Activated T-cell treated with anti-CD3 and anti-CD28 coated beads for 24 hours (primary cell): ENCODE data around the gene ATP9B.
A peak's percentile ranks its signal among the peaks of the same experiment; 100 is the strongest.

Experiments
- DNase-seq: peaks from one replicate; pipeline ENCODE4 v3.0.0-alpha.2; 2020; ENCODE audit warnings: low read depth

Gene ATP9B

DNA sequence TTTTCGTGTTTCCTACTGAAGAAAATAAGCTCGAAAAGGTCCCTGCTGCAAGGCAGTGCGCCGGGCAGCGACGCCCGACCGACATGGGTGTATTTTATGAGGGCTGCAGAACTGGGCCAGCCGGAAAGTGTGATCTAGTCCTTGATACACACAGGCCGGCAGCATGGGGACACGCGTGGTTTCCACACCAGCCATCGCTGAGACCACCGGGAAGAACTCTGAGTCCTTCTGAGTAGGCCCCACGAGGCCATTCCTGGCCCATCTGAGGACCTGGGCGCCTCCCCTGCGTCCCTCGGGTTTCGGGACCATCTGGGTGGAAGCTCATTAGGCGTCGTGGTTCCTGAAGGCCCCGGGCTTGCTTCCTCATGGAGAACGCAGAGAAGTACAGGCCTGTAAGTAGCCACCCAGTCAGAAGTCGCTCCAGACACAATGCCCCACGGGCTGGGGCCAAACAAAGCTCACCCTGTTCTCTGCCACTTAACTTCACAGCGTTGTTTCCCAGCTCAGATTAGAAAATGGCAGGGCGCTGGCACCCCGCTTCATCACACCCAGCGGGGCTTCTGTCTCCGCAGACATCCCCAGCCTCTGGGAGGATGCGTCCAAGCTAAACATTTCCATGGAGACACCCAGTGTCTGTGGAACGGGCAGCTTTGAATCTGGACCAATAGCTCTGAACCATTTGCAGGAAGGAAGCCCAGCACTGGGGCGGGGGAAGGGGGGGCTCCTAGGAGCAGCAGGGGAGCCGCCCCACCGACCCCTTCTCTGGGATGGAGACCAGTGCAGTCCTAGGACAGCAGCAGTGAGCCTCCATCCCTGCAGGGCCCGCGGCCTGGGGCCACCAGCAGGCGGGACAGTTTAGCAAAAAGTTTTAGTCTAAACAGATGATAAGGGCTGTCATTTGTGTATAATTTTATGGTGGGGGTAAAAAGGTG lies 328.9 kb downstream of the ATP9B start:
- no peak for DNase-seq

- no peak for DNase-seq
Measured at GRCh38 chr18:79399275-79400081, 330.3 kb downstream of the ATP9B start.

DNA sequence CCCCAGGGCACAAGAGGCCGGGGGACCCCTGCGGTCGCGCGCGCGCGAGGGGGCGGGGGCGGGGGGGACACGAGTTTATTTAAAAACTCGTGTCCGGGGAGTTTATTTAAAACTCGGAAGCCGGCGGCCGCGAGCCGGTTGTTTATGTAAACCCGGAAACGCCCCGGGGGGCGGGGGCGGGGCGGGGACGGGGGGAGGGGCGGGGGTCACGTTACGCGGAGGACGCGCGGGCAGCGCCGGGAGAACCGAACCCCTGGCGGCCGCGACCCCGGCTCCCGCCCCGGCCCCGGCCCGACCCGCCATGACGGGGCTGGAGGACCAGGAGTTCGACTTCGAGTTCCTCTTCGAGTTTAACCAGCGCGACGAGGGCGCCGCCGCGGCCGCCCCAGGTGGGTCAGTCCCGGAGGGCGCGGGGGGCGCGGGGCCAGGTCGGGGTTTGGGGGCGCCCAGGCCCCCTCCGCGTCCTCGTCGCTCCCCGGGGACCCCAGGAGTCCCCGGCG lies 330.9 kb downstream of the ATP9B start:
- DNase-seq = peak; percentile 59

DNA sequence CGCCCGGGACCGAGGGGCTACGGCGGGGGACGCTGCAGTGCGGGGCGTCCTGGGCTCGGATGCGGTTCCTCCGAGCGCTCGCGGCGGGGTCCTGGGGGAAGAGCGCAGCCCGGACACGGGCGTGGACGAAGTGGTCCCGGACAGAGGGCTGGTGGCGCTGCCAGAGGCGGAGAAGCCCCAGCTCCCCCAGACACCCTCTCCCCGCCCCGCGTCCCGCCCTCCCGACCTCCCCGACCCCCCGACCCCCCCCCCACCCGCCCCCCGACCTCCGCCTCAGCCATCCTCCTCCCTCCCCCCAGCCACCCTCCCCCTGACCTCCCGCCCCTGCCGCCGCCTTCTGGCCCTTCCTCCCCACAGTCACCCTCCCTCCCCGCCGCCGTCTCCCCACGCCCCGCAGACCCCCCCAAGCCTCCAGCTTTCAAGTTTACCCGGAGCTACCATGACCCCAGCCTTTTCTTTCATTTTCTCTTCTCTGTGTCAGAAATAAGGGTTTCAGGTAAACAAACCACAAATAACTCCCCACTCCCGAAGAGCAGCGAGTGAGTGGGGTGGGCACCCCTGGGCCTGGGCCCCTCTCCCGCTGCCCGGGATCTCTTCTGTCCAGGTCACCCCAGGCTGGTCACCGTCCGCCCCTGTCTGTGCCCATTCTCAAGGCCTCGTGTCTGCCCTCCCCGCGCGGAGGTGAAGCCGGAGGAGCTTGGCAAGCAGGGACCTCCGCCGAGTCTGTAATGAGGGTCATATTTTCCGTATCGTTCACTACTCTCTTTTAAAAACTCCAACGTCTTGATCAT lies 331.6 kb downstream of the ATP9B start:
- DNase-seq = no peak

- DNase-seq = no peak
Measured at GRCh38 chr18:79401494-79402208, 332.5 kb downstream of the ATP9B start.

DNA sequence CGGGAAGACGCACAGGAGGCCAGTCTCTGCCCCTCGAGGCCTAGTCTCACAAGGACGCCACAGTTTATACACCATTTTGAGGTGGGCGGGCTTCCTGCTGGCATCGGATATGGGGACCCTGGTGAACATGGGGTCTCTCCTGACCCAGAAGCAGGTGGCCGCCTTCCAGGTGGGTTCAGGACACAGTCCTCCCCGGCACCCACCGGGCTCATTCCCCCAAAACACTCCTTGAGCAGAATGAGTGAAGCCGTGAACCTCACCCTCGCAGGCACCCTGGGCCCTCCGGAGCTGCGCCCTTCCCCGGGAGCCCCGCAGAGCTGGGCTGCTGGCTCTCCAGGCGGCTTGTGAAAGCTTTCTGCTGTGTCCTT lies 333.0 kb downstream of the ATP9B start:
- no peak for DNase-seq

DNA sequence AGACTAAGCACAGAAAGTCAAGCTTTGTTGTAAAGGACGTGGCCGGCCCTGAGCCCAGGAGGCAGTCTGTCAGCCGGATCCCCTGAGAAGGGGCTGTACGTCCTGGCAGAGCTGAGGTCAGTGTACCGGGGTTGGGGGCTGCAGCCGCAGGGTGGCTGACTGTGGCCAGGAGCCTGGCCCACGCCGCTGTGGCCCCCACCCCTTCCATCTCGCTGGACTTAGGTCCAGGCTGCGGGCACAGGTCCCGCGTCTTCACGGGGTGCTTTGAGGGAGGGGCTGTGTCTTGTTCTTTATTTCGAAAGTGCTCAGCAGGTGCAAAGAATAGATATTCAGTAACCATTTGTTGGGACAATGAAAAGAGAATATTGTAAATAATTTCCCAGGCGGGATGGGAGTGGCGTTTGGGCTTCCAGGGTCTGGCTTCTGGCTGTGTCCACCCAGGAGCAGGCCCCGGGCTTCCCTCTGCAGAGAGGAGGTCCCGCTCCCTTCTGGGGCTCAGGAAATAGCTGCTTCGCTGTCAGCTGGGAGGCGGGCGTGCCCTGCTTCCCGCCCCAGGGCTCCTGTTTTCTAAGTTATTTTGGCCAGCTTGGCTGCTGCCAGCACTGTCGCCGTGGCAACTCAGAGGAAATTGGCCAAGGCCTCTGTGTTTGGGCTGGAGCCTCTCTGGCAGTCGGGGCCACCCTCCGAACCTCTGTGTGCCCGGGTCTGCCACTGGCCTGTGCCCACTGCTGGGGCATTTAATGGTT lies 334.0 kb downstream of the ATP9B start:
- DNase-seq = no peak

DNA sequence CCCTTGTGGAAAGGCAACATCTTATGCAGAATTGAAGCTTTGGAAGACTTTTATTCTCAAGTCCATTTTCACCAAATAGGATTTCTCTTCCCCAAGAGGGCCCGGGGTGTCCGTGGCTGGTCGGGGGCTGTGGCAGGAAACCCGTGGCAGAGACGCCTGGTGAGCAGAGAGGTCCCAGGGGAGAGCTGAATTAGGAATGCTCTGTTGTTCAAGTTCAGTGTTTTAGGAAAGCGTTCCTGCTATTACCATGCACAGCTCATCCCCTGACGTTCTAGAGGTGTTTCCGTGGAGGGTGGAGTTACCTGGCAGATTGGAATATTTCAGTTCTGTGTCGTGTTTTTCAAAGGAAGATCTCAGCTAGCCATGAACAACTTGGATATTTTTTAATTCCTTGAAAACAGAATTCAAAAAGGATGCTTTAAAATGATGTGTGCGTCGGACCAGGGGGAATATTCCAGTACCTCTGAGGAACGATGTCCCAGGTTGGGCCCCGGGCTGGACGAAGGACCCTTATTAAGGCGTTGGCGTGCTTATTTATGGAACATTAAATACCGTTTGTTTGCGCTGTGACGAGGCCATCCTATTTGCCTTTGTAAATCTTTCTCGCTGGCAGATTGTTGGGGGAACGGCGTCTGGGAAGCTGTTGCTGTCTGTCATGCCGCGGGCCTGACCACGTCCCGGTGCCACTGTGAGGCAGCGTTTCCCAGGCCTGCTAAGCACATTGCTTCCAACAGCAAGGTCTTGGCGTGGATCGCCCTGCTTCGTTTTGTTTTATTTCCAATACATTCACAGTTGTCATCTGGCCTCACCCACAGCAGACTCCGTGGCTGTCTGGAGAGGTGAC lies 334.8 kb downstream of the ATP9B start:
- DNase-seq = no peak

DNA sequence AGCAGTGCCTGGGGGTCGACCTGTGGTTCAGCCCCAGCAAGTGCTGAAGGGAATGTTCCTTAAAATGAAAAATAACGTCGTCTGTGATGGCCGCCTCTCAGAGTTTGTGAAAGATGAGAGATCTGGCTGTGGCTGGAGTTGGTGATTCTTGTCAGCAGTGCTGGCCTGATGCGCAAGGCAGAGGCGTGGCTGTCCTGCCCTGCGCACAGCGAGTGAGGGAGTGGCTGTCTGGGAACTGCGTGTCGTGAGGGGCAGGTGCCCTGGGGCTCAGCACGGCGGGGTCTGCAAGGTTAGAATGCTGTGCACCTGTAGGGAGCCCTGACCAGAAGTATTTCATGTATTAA lies 335.3 kb downstream of the ATP9B start:
- DNase-seq = no peak

- DNase-seq = peak; percentile 56
Measured at GRCh38 chr18:79405019-79405780, 336.0 kb downstream of the ATP9B start.

DNA sequence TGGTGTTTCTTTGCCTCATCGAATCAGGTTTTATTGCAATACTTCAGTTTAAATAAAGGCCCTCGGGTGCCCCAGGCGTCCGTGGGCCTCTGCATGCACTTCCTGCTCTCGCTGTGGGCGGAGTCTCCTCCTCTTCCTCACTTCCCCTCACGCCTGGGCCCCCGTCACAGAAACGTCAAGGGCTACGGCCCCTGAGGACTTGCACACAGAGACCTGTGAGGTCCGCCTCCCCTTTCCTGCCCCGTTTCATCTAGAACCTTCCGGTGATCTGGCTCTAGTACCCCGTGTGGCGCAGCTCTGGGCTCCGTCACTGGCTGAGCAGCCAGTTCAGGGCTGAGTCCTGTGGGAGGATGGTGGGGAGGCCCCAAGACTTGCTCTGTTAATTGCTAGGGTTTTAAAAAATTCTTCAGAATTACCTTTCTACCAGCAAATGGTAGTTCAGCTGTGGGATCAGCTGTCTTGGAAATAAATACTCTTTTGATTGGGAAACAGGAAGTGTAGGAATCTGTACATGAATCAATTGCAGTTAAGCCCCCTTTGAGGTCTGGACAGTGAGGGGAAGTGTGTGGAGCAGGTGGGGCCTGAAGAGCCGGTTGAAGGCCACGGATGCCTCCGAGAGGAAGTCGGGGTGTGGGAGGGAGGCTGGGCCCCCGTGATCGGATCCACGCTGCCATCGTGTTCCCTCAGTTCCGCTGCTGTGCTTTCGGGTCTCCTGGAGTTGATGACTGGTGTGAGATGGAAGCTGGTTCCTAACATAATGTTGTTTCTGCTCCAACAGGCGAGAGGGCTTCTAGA lies 336.8 kb downstream of the ATP9B start:
- DNase-seq = peak; percentile 74

DNA sequence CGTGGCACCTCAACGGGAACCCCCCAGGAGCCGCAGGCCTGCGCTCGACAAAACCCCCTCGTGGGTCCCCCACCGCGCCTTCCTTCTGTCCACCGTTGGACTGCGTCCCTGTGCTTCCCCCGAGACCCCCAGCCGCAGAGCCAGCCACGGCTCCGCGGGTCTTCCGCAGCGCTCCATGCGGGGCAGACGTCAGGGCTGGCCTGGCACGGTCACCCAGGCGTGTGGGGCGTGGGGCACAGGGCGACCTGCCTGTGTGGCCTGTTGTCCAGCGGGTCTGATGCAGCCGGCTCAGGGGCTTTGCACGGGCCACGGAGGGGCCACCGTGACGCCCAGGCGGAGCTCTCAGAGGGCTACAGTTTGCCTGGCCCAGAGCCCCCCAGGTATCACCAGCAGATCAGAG lies 337.5 kb downstream of the ATP9B start:
- no peak for DNase-seq

GRCh38 chr18:79409313-79409712 lies 340.1 kb downstream of the ATP9B start:
- DNase-seq = no peak

- DNase-seq = no peak
Measured at GRCh38 chr18:79410171-79410641, 341.0 kb downstream of the ATP9B start.

DNA sequence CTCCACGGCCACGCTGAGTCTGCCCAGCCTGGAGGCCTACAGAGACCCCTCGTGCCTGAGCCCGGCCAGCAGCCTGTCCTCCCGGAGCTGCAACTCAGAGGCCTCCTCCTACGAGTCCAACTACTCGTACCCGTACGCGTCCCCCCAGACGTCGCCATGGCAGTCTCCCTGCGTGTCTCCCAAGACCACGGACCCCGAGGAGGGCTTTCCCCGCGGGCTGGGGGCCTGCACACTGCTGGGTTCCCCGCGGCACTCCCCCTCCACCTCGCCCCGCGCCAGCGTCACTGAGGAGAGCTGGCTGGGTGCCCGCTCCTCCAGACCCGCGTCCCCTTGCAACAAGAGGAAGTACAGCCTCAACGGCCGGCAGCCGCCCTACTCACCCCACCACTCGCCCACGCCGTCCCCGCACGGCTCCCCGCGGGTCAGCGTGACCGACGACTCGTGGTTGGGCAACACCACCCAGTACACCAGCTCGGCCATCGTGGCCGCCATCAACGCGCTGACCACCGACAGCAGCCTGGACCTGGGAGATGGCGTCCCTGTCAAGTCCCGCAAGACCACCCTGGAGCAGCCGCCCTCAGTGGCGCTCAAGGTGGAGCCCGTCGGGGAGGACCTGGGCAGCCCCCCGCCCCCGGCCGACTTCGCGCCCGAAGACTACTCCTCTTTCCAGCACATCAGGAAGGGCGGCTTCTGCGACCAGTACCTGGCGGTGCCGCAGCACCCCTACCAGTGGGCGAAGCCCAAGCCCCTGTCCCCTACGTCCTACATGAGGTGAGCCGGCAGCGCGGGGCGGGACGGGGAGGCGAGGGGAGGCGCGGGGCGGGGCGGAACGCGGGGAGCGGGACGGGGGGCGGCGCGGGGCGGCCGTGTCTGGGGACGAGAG lies 341.8 kb downstream of the ATP9B start:
- no peak for DNase-seq

- no peak for DNase-seq
Measured at GRCh38 chr18:79411614-79412526, 342.7 kb downstream of the ATP9B start.
